Spinal cord (tissue), 10 donors: Measurements from ENCODE around the gene KRT7. TPM values are rescaled to one million over a fixed set of nuclear protein-coding genes. Genes with fewer than 3 reads are reported as not detected.

Experiments used
- DNase-seq, 6 donors: peaks; one replicate each; pipeline versions ENCODE4 v3.0.0 to v3.0.0-alpha.2; 2013 to 2015; ENCODE audit warnings: low spot score in 6 of 6, low read depth in 4 of 6
- H3K27ac ChIP-seq: one replicate; pipeline ENCODE4 v1.5.1; 2013; ENCODE audit warnings: low read depth, low read length, control low read depth
- H3K27me3 ChIP-seq: one replicate; pipeline ENCODE4 v1.6.1; 2013; ENCODE audit warnings: low read length; ENCODE audit not compliant: control insufficient read depth, insufficient read depth
- H3K36me3 ChIP-seq: one replicate; pipeline ENCODE4 v1.6.1; 2013; ENCODE audit warnings: low read length; ENCODE audit not compliant: control insufficient read depth, insufficient read depth
- H3K4me1 ChIP-seq: one replicate; pipeline ENCODE4 v1.6.1; 2013; ENCODE audit warnings: low read length; ENCODE audit not compliant: control insufficient read depth, insufficient read depth
- H3K4me3 ChIP-seq: one replicate; pipeline ENCODE4 v1.5.1; 2013; ENCODE audit warnings: low read depth, low read length, control low read depth
- H3K9me3 ChIP-seq: one replicate; pipeline ENCODE4 v1.6.1; 2013; ENCODE audit warnings: low read length; ENCODE audit not compliant: control insufficient read depth, insufficient read depth
- WGBS: methylation state at CpG from one replicate; pipeline ENCODE4 v1.1.5; 2013; ENCODE audit warnings: missing lambda C conversion rate; ENCODE audit not compliant: insufficient coverage; 5-methylcytosine and 5-hydroxymethylcytosine counted together
- polyA plus RNA-seq, 2 donors: library from polyadenylated mRNA; unstranded; fragments of 120-200 nt; gene quantifications; one replicate each; pipeline ENCODE4 v1.2.1, GENCODE V29; 2013; ENCODE audit not compliant: insufficient read length in 2 of 2
- total RNA-seq, 2 donors: library from RNA; depleted of rRNA in 1 of 2; stranded (reverse); fragments of 120-200 nt in 1 of 2; fragments of >200 nt in 1 of 2; gene quantifications; one replicate each; pipeline versions ENCODE4 v1.2.3 to v1.2.4, GENCODE V29; 2013 to 2014
- donor health status: healthy.

KRT7 gene
- total and polyA plus RNA-seq, 4 donors: 0.33 to 1.2 (median 0.63) TPM; not detected in 1

DNA sequence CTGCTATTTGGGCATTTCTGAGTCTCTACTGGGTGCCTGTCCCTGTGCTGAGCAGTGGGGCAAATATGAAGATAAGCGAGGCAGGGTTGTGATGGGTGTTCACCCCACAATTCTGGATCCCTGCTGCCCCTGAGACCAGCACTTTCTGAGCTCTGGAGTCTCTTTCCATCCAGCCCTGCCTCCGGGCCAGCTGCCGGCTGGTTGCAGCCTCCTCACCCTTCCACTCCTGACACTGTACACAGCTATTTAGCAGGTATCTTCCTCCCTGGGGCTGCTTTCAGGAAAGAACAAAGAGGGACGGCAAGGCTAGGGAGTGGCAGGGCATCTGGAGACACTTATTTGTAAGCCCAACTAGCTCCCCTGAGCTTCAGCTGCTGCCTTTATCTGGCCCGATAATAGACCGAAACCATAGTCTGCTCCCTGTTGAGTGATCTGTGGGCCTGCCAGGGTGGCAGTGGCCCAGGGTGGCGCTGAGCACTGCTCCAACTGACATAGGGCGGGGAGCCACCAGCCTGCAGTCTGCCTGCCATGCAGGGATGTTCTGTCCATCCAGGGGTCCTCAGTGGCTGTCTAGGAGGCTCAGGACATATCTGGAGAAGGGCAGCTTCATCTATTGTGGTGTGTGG is 33.6 kb upstream of the KRT7 start:
- H3K4me3 ChIP-seq: no peak overlapping the region
- no peak for DNase-seq
- no peaks in the 10 kb centered on the region for H3K27me3 ChIP-seq
- 75% methylated on average over 7 of the region's 8 CpGs for WGBS
- H3K4me1 ChIP-seq: peaks cover 44% of the 10 kb centered on the region
- no peaks in the 10 kb centered on the region for H3K9me3 ChIP-seq
- H3K36me3 ChIP-seq: no peaks in the 10 kb centered on the region
- no peak overlapping the region for H3K27ac ChIP-seq

DNA sequence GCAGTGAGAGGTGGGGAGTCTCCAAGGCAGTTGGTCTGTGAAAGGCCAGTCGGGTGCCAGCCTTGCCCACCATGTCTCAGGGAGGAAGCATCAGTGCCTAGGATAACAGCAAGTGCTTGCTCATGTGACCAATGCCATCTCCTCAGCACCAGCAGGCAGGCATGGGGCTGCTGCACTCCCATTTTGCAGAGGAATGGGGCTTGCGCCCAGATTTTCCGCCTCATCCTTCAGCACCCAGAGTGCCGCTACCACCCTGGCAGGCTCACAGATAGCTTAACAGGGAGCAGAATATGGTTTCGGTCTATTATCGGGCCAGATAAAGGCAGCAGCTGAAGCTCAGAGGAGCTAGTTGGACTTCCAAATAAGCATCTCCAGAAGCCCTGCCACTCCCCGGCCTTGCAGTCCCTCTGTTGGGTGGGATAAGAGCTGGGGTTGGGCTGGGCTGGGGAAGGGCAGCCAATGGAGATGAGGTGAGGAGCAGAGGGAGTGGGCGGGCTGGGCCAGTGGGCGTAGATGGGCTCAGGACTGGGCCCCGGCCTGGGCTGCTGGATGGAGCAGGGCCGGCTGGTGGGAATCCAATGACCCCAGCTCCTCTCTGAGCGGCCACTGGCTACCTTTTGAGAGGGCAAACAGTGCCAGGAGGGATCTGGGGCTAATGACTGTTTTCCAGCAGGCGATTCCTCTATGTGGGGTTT is 32.8 kb upstream of the KRT7 start:
- no peak overlapping the region for H3K27ac ChIP-seq
- peaks cover 41% of the 10 kb centered on the region for H3K4me1 ChIP-seq
- H3K27me3 ChIP-seq: no peaks in the 10 kb centered on the region
- no peak overlapping the region for H3K4me3 ChIP-seq
- H3K36me3 ChIP-seq: no peaks in the 10 kb centered on the region
- WGBS: 91% methylated on average over 13 of the region's 13 CpGs
- no peaks in the 10 kb centered on the region for H3K9me3 ChIP-seq
- no peak for DNase-seq

DNA sequence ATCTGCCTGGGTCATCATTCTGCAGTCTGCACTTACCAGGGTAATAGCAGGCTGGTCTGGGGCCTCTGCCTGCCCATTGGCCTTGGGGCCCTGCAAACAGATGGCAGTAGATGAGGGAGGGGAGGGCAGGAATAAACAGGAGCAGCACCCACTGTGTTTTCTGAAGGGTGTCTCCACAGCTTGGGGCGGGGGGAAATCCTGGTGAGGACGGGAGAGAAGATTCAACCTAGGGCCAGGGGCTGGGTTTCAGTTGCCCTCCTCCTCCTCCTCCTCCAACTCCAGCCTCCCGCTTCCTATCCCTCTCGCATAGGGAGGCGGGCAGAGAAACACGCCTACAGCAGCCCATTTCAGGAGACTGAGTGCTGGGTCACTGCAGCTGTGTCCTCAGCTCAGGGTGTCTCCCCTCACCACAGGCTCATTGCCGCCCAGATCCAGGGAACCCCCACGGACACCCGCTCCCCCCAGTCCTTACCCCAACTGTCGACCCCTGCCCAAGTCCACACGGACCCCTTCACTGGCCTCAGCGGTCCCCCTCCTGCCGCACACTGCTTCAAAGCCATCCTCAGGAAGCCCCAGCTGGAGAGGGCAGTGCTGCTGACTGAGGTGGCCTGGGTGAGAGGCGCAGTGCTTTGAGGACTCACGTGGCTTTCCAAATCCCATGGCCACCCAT is 32.1 kb upstream of the KRT7 start:
- Histone ChIP-seq H3K36me3 (no peaks in the 10 kb centered on the region), H3K4me3 (no peak overlapping the region), H3K27ac (no peak overlapping the region), H3K27me3 (no peaks in the 10 kb centered on the region), H3K4me1 (peaks cover 41% of the 10 kb centered on the region), H3K9me3 (no peaks in the 10 kb centered on the region)
- 62% methylated on average over 10 of the region's 15 CpGs for WGBS
- DNase-seq: no peak

DNA sequence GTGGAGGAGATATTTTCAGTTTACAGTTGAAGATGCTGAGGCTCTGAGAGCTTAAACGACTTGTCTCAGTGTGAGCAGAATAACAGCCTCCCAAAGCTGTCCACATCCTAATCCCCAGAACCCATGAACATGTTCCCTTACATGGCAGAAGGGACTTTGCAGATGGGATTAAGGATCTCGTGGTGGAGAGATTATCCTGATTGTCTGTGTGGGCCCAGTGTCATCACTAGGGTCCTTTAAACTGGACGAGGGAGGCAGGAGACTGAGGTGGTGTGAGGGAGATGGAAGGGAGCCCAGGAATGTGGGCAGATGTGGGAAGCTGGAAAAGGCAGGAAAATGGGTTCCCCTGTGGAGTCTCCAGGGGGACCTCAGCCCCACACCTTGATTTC is 31.6 kb upstream of the KRT7 start:
- DNase-seq: no peak

DNA sequence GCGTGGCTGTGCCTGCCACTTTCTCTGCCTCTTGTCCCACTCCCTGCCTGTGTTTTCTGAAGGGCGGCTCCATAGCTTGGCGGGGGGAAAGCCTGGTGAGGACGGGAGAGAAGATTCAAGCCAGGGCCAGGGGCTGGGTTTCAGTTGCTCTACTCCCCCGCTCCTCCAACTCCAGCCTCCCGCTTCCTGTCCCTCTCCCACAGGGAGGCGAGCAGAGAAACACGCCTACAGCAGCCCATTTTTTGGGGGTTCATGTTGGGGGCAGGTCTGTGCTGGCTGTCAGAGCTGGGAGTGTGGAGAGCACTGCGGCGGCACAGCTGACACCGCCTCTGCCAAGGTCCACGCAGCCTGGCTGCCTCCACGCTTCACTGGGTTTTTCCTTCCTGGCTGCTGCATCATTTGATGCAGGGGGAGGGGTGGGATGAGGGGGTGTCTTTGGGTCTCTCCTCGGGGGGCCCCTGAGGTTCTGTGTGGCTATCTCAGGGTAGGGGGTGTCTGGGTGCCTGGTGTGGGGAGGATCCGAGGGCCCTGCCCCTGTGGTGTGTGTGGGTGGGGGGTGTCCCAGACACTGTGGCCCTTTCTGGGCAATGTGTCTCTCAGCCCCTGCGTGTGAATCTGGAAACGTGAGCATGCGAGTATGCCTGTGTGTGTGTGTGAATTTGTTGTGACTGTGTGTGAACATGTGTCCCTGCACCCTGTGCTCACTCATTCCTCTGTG is 30.5 kb upstream of the KRT7 start:
- Histone ChIP-seq H3K4me3 (no peak overlapping the region), H3K27me3 (no peaks in the 10 kb centered on the region), H3K36me3 (no peaks in the 10 kb centered on the region), H3K4me1 (peaks cover 52% of the 10 kb centered on the region), H3K9me3 (no peaks in the 10 kb centered on the region), H3K27ac (no peak overlapping the region)
- DNase-seq: peak in 2 of 6 donors; percentile 37 to 45
- 37% methylated on average over 10 of the region's 18 CpGs for WGBS

More for the DNA sequence above, 31.6 kb upstream of the KRT7 start:
- Histone ChIP-seq H3K4me3 (no peak overlapping the region), H3K9me3 (no peaks in the 10 kb centered on the region), H3K36me3 (no peaks in the 10 kb centered on the region), H3K27ac (no peak overlapping the region), H3K27me3 (no peaks in the 10 kb centered on the region), H3K4me1 (peaks cover 46% of the 10 kb centered on the region)
- 64% methylated on average over 2 of the region's 3 CpGs for WGBS

DNA sequence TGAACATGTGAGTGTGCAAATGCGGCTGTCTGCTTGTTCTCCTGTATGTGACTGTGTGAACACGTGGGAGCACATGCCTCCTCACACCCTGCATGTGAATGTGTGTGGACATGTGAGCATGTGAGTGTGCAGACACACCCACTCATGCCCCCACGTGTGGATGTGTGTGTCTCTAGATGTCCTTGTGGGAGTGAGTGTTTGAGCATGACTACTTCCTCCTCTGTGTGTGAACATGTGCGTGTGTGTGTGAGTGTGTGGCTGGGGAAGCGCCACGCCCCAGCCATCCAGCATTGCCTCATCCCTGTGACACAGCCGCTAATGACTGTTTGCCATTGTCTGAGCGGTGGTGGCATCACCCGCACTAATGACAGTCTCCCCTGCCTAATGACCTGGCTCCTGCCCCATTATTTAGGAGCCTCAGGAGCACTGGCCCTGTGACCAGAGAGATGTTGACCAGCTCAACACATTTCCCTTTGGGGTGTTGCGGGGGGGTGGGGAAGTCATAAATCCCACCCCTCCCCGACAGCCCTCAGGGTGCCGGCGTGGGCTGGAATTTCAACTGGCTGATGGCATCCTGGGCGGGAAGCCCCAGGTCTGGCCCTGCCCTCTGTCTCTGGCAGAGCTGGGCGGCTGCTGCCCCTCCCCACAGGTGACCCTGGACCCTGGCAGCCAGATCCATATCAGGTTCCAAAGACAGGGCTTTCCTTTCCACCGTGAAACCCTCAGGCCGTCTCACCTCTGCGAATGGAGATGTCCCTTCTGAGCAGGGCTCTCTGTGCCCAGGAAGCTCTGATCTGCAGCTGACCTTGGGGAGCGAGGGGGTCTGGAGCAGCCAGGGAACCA is 29.7 kb upstream of the KRT7 start:
- peak in 2 of 6 donors; percentile 60 to 78 for DNase-seq
- Histone ChIP-seq H3K4me3 (no peak overlapping the region), H3K4me1 (peaks cover 53% of the 10 kb centered on the region), H3K36me3 (no peaks in the 10 kb centered on the region), H3K27ac (no peak overlapping the region), H3K9me3 (no peaks in the 10 kb centered on the region), H3K27me3 (no peaks in the 10 kb centered on the region)
- WGBS: 40% methylated on average over 11 of the region's 19 CpGs

DNA sequence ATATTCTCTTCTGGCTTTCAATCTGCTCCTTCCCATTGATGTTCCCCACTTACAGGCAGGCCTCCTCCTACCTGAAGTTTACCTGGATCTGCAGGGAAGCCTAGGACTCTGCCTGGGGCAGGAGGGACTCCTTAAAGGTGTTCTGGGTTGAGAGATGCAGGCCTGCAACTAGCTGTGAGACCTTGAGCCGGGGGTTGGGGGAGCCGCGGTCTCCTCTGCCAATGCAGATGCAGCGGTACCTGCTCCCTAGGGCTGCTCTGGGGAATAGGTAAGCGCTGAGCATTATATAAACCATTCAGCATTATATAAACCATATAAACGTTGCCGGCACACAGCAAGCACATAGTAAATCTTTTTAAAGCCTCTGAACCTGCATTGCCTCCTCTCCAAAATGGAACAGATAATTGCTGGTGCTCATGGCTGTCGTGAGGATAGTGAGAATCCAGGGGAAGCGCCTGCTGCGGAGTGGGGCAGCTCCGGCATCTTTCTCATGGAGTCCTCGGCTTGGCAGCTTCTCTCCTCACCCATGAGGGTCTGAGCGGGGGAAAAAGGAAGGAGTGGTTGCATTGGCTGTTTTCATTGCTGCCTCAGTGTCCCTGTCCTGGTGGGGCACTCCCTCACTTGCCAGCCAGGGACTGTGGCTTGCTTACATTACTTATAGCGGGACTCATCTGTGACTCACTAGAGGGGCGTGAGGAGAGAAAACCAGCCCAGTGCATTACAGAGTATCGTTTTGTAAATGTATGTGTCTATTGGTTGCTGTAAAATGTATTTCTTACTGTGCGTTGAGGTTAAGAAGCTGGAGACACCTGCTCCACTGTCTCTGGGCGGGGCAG is 28.7 kb upstream of the KRT7 start:
- Histone ChIP-seq H3K4me3 (no peak overlapping the region), H3K27ac (no peak overlapping the region), H3K4me1 (peaks cover 45% of the 10 kb centered on the region), H3K27me3 (no peaks in the 10 kb centered on the region), H3K36me3 (no peaks in the 10 kb centered on the region), H3K9me3 (no peaks in the 10 kb centered on the region)
- WGBS: 86% methylated on average over 5 of the region's 18 CpGs
- peak in 1 of 6 donors; percentile 65 for DNase-seq

DNA sequence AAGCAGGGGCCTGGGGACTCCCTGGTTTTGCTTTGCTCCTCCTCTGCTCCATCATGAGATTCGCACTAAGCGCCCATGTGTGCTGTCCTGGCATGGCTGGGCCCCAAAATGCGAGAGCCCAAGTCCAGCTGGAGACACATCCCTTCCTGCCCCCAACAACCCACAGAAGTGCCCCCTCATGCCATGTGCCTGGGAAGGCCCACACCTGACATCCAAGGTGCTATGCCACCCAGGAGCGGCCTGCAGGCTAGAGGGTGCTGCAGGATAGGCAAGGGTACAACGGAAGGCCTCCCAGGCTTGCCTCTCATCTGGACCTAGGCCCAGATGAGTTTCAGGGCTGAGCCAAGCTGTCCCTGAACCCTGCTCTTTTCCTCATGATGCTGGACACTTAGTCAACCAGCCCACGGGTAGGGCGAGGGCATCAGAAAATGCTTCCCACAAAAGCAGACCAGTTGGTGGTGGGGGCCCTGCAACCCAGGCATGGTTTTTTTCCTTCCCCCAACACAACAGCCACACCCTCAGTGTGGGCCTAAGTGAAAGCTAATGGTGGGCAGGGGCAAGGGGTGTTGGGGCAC is 28.0 kb upstream of the KRT7 start:
- DNase-seq: no peak
- H3K4me1 ChIP-seq: peaks cover 41% of the 10 kb centered on the region
- no peaks in the 10 kb centered on the region for H3K36me3 ChIP-seq
- H3K27me3 ChIP-seq: no peaks in the 10 kb centered on the region
- 83% methylated on average over 6 of the region's 7 CpGs for WGBS
- H3K9me3 ChIP-seq: no peaks in the 10 kb centered on the region
- no peak overlapping the region for H3K27ac ChIP-seq
- H3K4me3 ChIP-seq: no peak overlapping the region
